GM12878 (cell line): ENCODE data around the gene FBXL16. TPM values are rescaled to one million over a fixed set of nuclear protein-coding genes. Genes with fewer than 3 reads are reported as not detected.

Experiments
- ATAC-seq: fragments of 200-7000 bp; cut with Tn5 transposase; 3 replicates; pipeline ENCODE4 v1.9.1; 2020; ENCODE audit warnings: mild to moderate bottlenecking, moderate library complexity
- BruUV-seq: library from RNA; stranded (reverse); fragments of 400-500 nt; replicated peaks from 2 replicates; lab custom pipeline; 2021; lab: Mats Ljungman, UMichigan
- CTCF ChIA-PET: fragments of 300-600 bp; sonication (Branson Sonifier 250); formaldehyde crosslinking; extraction: SDS; loops from one replicate; lab custom pipeline; 2021; ENCODE audit warnings: inconsistent platforms; lab: Yijun Ruan, JAX
- POLR2A ChIA-PET: fragments of 350-600 bp; formaldehyde crosslinking; extraction: SDS; loops from one replicate; lab custom pipeline; 2021; ENCODE audit warnings: inconsistent platforms; lab: Charles Lee
- RAD21 ChIA-PET: fragments of 300-600 bp; sonication (Branson Sonifier 250); formaldehyde crosslinking; loops from one replicate; lab custom pipeline; 2023; ENCODE audit warnings: antibody characterized with exemption; ENCODE audit not compliant: unreplicated experiment; lab: Charles Lee
- SMC1A ChIA-PET: fragments of 300-600 bp; sonication (Branson Sonifier 250); formaldehyde crosslinking; loops from one replicate; lab custom pipeline; 2023; ENCODE audit not compliant: unreplicated experiment, uncharacterized antibody; lab: Charles Lee
- DNase-seq: peaks from one replicate; pipeline ENCODE4 v3.0.0-alpha.2; 2011; ENCODE audit warnings: low read depth, low spot score
- FAIRE-seq: peaks from 3 replicates; lab custom pipeline; 2011; peaks lifted over from hg19 to GRCh38; lab: Jason Lieb, UNC
- H2AFZ ChIP-seq: 2 replicates; pipeline ENCODE4 v1.6.0; 2011; ENCODE audit warnings: low read depth, low read length, control low read depth; ENCODE audit not compliant: control insufficient read depth
- H3K27ac ChIP-seq: 2 replicates; pipeline ENCODE4 v1.5.1; 2011; ENCODE audit warnings: control low read depth; ENCODE audit not compliant: control insufficient read depth, insufficient read depth
- H3K27me3 ChIP-seq, 2 experiments: replicated peaks in 1 of 2; 2 replicates each; pipeline versions ENCODE4 v1.6.0 to v1.6.1; 2011; ENCODE audit warnings: low read length in 1 of 2; ENCODE audit not compliant: control insufficient read depth in 2 of 2, insufficient read depth in 2 of 2
- H3K36me3 ChIP-seq, 2 experiments: 2 replicates each; pipeline ENCODE4 v1.5.1; 2011; ENCODE audit warnings: low read length in 1 of 2; ENCODE audit not compliant: control insufficient read depth in 2 of 2, insufficient read depth in 2 of 2
- H3K4me1 ChIP-seq: 2 replicates; pipeline ENCODE4 v1.6.1; 2011; ENCODE audit warnings: mild to moderate bottlenecking, low read length, moderate library complexity, mixed read lengths; ENCODE audit not compliant: control insufficient read depth, insufficient read depth
- H3K4me2 ChIP-seq: 2 replicates; pipeline ENCODE4 v1.6.0; 2011; ENCODE audit warnings: control low read depth; ENCODE audit not compliant: control insufficient read depth, insufficient read depth
- H3K4me3 ChIP-seq: fragments of 200-600 bp; sonication (generic); 2 replicates; pipeline ENCODE4 v1.5.1; 2016
- H3K79me2 ChIP-seq: 2 replicates; pipeline ENCODE4 v1.6.0; 2011; ENCODE audit warnings: low read length; ENCODE audit not compliant: control insufficient read depth, insufficient read depth
- H3K9ac ChIP-seq: 2 replicates; pipeline ENCODE4 v1.8.0; 2011; ENCODE audit warnings: low read length, control low read depth, mixed read lengths; ENCODE audit not compliant: control insufficient read depth, insufficient read depth
- H3K9me3 ChIP-seq: replicated peaks from 3 replicates; pipeline ENCODE4 v1.5.1; 2011; ENCODE audit warnings: mild to moderate bottlenecking, low read length; ENCODE audit not compliant: control insufficient read depth, insufficient read depth
- H4K20me1 ChIP-seq: 2 replicates; pipeline ENCODE4 v1.6.0; 2011; ENCODE audit not compliant: control insufficient read depth, insufficient read depth
- BACH1 ChIP-seq: fragments of 450-650 bp; IDR thresholded peaks from 2 replicates; pipeline ENCODE4 v1.6.1; 2017; ENCODE audit warnings: mild to moderate bottlenecking, borderline replicate concordance
- BHLHE40 ChIP-seq, 2 experiments: fragments of 450-650 bp in 1 of 2; IDR thresholded peaks; 2 replicates each; pipeline ENCODE4 v1.6.1; 2011 to 2017; ENCODE audit warnings: low read depth in 2 of 2, borderline replicate concordance in 1 of 2, improper control_type of control experiment in 1 of 2, low read length in 1 of 2, mild to moderate bottlenecking in 1 of 2
- DPF2 ChIP-seq: fragments of 450-650 bp; IDR thresholded peaks from 2 replicates; pipeline ENCODE4 v1.6.1; 2017; ENCODE audit warnings: mild to moderate bottlenecking
- GATAD2B ChIP-seq: fragments of 450-650 bp; conservative IDR thresholded peaks from 2 replicates; pipeline ENCODE4 v1.6.1; 2017; ENCODE audit warnings: low read depth, mild to moderate bottlenecking, moderate library complexity
- HDAC6 ChIP-seq: fragments of 200-600 bp; sonication (generic); IDR thresholded peaks from one replicate; pipeline ENCODE4 v1.8.0; 2017; ENCODE audit warnings: antibody characterized with exemption; ENCODE audit not compliant: unreplicated experiment
- HDGF ChIP-seq: fragments of 450-650 bp; IDR thresholded peaks from 2 replicates; pipeline ENCODE4 v1.6.1; 2016; ENCODE audit warnings: antibody characterized with exemption
- IKZF1 ChIP-seq: fragments of 450-650 bp; conservative IDR thresholded peaks from 2 replicates; pipeline ENCODE4 v1.6.1; 2017; ENCODE audit warnings: antibody characterized with exemption, mild to moderate bottlenecking
- NBN ChIP-seq: fragments of 450-650 bp; IDR thresholded peaks from 2 replicates; pipeline ENCODE4 v1.6.1; 2016
- NR2F1 ChIP-seq: fragments of 450-650 bp; conservative IDR thresholded peaks from 2 replicates; pipeline ENCODE4 v1.6.1; 2017; ENCODE audit warnings: mild to moderate bottlenecking
- POLR2AphosphoS5 ChIP-seq: IDR thresholded peaks from 2 replicates; pipeline ENCODE4 v1.6.1; 2011; ENCODE audit warnings: mild to moderate bottlenecking, low read length, inconsistent platforms
- RAD51 ChIP-seq: fragments of 450-650 bp; IDR thresholded peaks from 2 replicates; pipeline ENCODE4 v1.6.1; 2016; ENCODE audit warnings: moderate library complexity, mild to moderate bottlenecking, inconsistent platforms
- WGBS: methylation state at CpG from one replicate; pipeline ENCODE4 v1.1.6; 2016; ENCODE audit warnings: low lambda C conversion rate; ENCODE audit not compliant: insufficient replicate concordance, insufficient coverage; ENCODE audit errors: missing lambda C conversion rate; 5-methylcytosine and 5-hydroxymethylcytosine counted together
- in situ Hi-C: fragments of 300-500 bp; cut with MboI; formaldehyde crosslinking; loops from 9 replicates; pipeline ENCODE4 v1.14.3; 2018; ENCODE audit warnings: mixed read lengths
- intact Hi-C: fragments of 100-400 bp; cut with micrococcal nuclease; formaldehyde crosslinking; loops from one replicate; pipeline ENCODE4 v1.14.2; 2022; ENCODE audit not compliant: unreplicated experiment
- polyA plus RNA-seq, 11 experiments: library from polyadenylated mRNA; depleted of rRNA in 4 of 11; unstranded in 6 of 11; stranded (reverse) in 5 of 11; fragments of >200 nt; fragmentation: Nextera tagmentation in 4 of 11; fragmentation: Illumina TruSeq in 1 of 11; extraction: Ambion mirVana in 4 of 11; extraction: Trizol in 1 of 11; gene quantifications; 1 replicate in 1 of 11; 2 replicates in 10 of 11; pipeline versions ENCODE4 v1.2.1 to v1.2.3, GENCODE V29; 2011 to 2016; ENCODE audit warnings: inconsistent platforms in 2 of 11, missing spikeins in 2 of 11, low read depth in 1 of 11
- total RNA-seq, 4 experiments: library from RNA; depleted of rRNA in 3 of 4; stranded (reverse); fragments of >200 nt in 3 of 4; fragmentation: Illumina TruSeq in 1 of 4; extraction: Trizol in 1 of 4; gene quantifications; 2 replicates each; pipeline versions ENCODE4 v1.2.1 to v1.2.3, GENCODE V29; 2013 to 2021
- TF ChIP-seq, protein P1 (sequence below): IDR thresholded peaks from 2 replicates; pipeline ENCODE4 v1.6.1; 2011; ENCODE audit warnings: mild to moderate bottlenecking, low read depth, low read length, moderate library complexity; ENCODE audit not compliant: insufficient replicate concordance
- TF ChIP-seq, protein P2 (sequence below): fragments of 450-650 bp; IDR thresholded peaks from 2 replicates; pipeline ENCODE4 v1.6.1; 2016; ENCODE audit warnings: mild to moderate bottlenecking
- TF ChIP-seq, protein P3 (sequence below): IDR thresholded peaks from 2 replicates; pipeline ENCODE4 v1.6.1; 2012; ENCODE audit warnings: low read length, inconsistent platforms

FBXL16 gene
- total and polyA plus RNA-seq, 10 of the 15 experiments (the other 5 are each of a cell fraction or from before 2014, with no cell fraction given): 0.13 to 1.4 (median 0.24) TPM

DNA sequence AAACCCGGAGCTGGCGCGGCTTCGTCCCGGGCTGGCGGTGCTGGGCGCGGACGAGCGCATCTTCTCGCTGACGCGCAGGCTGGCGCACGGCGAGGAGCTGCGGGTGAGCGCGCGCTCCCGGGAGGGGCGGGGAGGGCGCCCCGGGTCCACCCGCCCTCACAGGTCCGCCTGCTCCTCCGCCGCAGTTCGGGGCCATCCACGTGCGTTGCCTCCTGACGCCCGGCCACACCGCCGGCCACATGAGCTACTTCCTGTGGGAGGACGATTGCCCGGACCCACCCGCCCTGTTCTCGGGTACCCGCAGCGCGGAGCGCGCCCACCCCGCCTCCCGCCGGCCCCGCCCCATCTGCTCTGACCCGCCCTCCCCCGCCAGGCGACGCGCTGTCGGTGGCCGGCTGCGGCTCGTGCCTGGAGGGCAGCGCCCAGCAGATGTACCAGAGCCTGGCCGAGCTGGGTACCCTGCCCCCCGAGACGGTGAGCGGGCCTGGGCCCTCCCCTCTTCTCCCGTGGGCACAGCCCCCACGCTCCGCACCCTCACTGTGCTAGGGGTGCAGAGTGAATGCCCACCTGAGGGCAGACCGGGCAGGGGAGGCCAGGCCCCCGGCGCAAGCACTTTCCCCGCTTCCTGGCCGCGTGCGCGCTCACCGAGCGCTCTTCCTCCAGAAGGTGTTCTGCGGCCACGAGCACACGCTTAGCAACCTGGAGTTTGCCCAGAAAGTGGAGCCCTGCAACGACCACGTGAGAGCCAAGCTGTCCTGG lies 22.7 kb upstream of the FBXL16 start (continued):
- no peak for TF ChIP-seq RAD51
- TF ChIP-seq, all 136 proteins: peak for 14

DNA sequence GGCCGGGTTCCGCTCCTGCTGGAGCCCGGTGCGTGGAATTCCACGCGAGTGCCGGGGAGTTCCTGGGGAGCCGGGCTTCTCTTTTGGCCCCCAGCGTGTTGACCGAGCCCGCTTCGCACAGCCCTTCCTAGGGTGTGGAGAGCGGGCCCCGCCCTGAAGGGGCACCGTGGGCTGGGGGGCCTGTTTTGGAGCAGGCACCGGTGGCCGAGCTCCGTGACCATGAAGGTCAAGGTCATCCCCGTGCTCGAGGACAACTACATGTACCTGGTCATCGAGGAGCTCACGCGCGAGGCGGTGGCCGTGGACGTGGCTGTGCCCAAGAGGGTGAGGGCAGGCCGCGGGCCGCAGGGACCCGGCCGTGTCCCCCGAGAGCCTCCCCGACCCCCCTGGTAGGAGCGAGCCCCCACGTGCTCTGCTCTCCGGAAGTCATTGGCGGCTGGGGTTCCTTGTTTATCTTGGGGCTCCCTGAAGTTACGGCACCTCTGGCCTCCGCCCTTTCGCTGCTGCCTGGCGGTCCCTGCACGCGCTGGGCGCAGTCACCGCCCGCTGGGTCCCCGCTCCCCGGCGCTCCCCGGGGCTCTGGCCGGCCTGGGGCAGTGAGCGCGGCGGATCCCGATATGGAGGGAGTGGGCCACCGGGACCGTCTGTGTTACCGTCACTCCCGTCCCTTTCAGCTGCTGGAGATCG lies 21.8 kb upstream of the FBXL16 start:
- SMC1A ChIA-PET: no interaction called here
- CTCF ChIA-PET: no interaction called here
- peak overlapping the region; percentile 37 for H2AFZ ChIP-seq
- TF ChIP-seq IKZF1: peak; percentile 28
- TF ChIP-seq, protein P1, sequence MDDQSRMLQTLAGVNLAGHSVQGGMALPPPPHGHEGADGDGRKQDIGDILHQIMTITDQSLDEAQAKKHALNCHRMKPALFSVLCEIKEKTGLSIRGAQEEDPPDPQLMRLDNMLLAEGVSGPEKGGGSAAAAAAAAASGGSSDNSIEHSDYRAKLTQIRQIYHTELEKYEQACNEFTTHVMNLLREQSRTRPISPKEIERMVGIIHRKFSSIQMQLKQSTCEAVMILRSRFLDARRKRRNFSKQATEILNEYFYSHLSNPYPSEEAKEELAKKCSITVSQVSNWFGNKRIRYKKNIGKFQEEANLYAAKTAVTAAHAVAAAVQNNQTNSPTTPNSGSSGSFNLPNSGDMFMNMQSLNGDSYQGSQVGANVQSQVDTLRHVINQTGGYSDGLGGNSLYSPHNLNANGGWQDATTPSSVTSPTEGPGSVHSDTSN: no peak
- TF ChIP-seq HDAC6: no peak
- peak; percentile 95 for TF ChIP-seq BACH1
- TF ChIP-seq HDGF: 0 out of 2 replicates have a peak, but pooled peaks have one; percentile 31
- TF ChIP-seq POLR2AphosphoS5: peak; percentile 42
- peak; percentile 70 for TF ChIP-seq NR2F1
- TF ChIP-seq BHLHE40 (IDR thresholded peaks at IDR 0.05; ENCODE audit: borderline replicate concordance in 1 of 2, low read depth in 2 of 2, low read length in 1 of 2): peak in 1 of 2 experiments; percentile 39; a peak in 2 of 4 replicates
- TF ChIP-seq GATAD2B: no peak; the same call in 1 of the 2 replicates
- TF ChIP-seq DPF2: 0 out of 2 replicates have a peak, but pooled peaks have one; percentile 26
- TF ChIP-seq, protein P2, sequence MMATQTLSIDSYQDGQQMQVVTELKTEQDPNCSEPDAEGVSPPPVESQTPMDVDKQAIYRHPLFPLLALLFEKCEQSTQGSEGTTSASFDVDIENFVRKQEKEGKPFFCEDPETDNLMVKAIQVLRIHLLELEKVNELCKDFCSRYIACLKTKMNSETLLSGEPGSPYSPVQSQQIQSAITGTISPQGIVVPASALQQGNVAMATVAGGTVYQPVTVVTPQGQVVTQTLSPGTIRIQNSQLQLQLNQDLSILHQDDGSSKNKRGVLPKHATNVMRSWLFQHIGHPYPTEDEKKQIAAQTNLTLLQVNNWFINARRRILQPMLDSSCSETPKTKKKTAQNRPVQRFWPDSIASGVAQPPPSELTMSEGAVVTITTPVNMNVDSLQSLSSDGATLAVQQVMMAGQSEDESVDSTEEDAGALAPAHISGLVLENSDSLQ: peak; percentile 6; the same call in 1 of the 2 replicates
- 0 out of 2 replicates have a peak, but pooled peaks have one; percentile 21 for TF ChIP-seq NBN
- TF ChIP-seq, protein P3, sequence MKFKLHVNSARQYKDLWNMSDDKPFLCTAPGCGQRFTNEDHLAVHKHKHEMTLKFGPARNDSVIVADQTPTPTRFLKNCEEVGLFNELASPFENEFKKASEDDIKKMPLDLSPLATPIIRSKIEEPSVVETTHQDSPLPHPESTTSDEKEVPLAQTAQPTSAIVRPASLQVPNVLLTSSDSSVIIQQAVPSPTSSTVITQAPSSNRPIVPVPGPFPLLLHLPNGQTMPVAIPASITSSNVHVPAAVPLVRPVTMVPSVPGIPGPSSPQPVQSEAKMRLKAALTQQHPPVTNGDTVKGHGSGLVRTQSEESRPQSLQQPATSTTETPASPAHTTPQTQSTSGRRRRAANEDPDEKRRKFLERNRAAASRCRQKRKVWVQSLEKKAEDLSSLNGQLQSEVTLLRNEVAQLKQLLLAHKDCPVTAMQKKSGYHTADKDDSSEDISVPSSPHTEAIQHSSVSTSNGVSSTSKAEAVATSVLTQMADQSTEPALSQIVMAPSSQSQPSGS: no peak
- POLR2A ChIA-PET: interaction anchor here (1.1 to 6.3 kb wide), 4 partner anchors 8 to 91 kb away, joined by 3 to 60 read pairs (median 7); partner anchors contain the start of gene CIAO3
- peak overlapping the region; percentile 100 for H3K4me2 ChIP-seq
- H3K4me3 ChIP-seq: peak overlapping the region; percentile 87
- peaks cover 13% of the 10 kb centered on the region for H3K4me1 ChIP-seq
- H3K27me3 ChIP-seq: no peaks in the 10 kb centered on the region
- H3K79me2 ChIP-seq: no peaks in the 10 kb centered on the region; the same call in 1 of the 2 replicates
- H3K27ac ChIP-seq: peak overlapping the region; percentile 74
- H4K20me1 ChIP-seq: no peaks in the 10 kb centered on the region
- WGBS: 1% methylated on average over 56 of the region's 61 CpGs
- H3K36me3 ChIP-seq: peaks cover 0 to 2% of the 10 kb centered on the region in 2 experiments; a peak in 3 of 4 replicates
- no peaks in the 10 kb centered on the region for H3K9me3 ChIP-seq
- FAIRE-seq (peak; percentile 18), DNase-seq (no peak), ATAC-seq (peak; percentile 33)
- intact Hi-C loops: no loop called here
- TSS peak; percentile 68 for BruUV-seq
- in situ Hi-C loops: no loop called here
- H3K9ac ChIP-seq: peak overlapping the region; percentile 73
- RAD21 ChIA-PET: interaction anchor here (0.7 to 1.2 kb wide), 4 partner anchors 7 to 996 kb away, joined by 3 to 8 read pairs (median 4); partner anchors contain the start of genes CHTF18 and RPUSD1
